ENCODE results near the gene ZNF222.

DNA sequence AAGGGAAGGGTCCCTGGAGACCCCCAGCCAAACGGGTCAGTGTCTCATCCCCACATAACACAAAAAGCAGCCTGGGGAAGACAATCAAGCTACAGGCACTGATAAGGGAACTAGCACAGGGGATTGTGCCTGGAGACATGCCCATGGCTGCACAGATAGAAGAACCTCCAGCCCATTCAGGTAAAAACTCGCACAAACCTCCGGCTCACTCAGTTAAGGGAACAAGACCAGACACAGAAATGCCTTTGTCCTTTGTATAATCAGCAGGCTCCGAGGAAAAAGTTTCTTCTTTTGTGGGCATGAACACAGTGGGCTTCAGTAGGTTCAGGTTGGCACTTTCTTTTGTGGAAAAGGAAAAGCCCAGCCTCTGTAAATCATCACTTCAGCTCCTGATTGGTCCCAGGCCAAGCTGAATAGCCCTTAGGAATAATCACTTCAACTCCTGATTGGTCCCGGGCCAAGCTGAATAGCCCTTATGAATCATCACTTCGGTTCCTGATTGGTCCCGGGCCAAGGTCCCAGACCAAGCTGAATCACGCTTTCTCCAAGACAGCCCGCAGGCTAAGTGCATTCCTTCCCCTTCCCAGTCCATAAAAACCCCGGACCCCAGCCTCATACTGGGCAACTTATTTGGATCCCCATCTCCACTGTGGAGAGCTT lies 27.4 kb upstream of the ZNF222 start:
- TF ChIP-seq, protein P1, sequence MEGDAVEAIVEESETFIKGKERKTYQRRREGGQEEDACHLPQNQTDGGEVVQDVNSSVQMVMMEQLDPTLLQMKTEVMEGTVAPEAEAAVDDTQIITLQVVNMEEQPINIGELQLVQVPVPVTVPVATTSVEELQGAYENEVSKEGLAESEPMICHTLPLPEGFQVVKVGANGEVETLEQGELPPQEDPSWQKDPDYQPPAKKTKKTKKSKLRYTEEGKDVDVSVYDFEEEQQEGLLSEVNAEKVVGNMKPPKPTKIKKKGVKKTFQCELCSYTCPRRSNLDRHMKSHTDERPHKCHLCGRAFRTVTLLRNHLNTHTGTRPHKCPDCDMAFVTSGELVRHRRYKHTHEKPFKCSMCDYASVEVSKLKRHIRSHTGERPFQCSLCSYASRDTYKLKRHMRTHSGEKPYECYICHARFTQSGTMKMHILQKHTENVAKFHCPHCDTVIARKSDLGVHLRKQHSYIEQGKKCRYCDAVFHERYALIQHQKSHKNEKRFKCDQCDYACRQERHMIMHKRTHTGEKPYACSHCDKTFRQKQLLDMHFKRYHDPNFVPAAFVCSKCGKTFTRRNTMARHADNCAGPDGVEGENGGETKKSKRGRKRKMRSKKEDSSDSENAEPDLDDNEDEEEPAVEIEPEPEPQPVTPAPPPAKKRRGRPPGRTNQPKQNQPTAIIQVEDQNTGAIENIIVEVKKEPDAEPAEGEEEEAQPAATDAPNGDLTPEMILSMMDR (optimal IDR thresholded peaks at IDR 0.05 in 1 of 3, IDR thresholded peaks at IDR 0.05 in 1 of 3, conservative IDR thresholded peaks at IDR 0.05 in 1 of 3; ENCODE audit: extremely low read depth in 1 of 3, insufficient read depth in 2 of 3, low read length in 3 of 3), result no peak
- TF ChIP-seq EZH2 (IDR thresholded peaks at IDR 0.05; ENCODE audit: low read length), result no peak

Data from keratinocyte (primary cell).